Calu3 (cell line): ENCODE data around the gene ZNF524. TPM values are rescaled to one million over a fixed set of nuclear protein-coding genes. Genes with fewer than 3 reads are reported as not detected.

ENCODE experiments used
- BruUV-seq: library from RNA; stranded (reverse); fragments of 400-500 nt; replicated peaks from 2 replicates; lab custom pipeline; 2021; lab: Mats Ljungman, UMichigan
- CTCF ChIA-PET: fragments of 300-600 bp; sonication (Branson Sonifier 250); formaldehyde crosslinking; loops from one replicate; lab custom pipeline; 2022; ENCODE audit warnings: antibody characterized with exemption; lab: Charles Lee
- DNase-seq: peaks from one replicate; pipeline ENCODE4 v3.0.0; 2022
- H3K27ac Mint-ChIP-seq: one replicate; pipeline ENCODE4 v1.8.0; 2022; ENCODE audit warnings: mixed read lengths; ENCODE audit not compliant: unreplicated experiment
- H3K27me3 Mint-ChIP-seq: one replicate; pipeline ENCODE4 v1.8.0; 2022; ENCODE audit warnings: mixed read lengths; ENCODE audit not compliant: unreplicated experiment
- H3K36me3 Mint-ChIP-seq: one replicate; pipeline ENCODE4 v1.8.0; 2022; ENCODE audit warnings: mild to moderate bottlenecking, moderate library complexity, mixed read lengths; ENCODE audit not compliant: insufficient read depth, unreplicated experiment
- H3K4me1 Mint-ChIP-seq: one replicate; pipeline ENCODE4 v1.8.0; 2022; ENCODE audit warnings: mild to moderate bottlenecking, low read depth, mixed read lengths; ENCODE audit not compliant: unreplicated experiment
- H3K4me3 Mint-ChIP-seq: one replicate; pipeline ENCODE4 v1.8.0; 2022; ENCODE audit warnings: mild to moderate bottlenecking, low read depth, moderate library complexity, mixed read lengths; ENCODE audit not compliant: unreplicated experiment
- H3K9me3 Mint-ChIP-seq: one replicate; pipeline ENCODE4 v1.8.0; 2022; ENCODE audit warnings: low read depth, mixed read lengths; ENCODE audit not compliant: unreplicated experiment
- intact Hi-C: fragments of 100-400 bp; cut with micrococcal nuclease; formaldehyde crosslinking; loops from one replicate; pipeline ENCODE4 v1.10.0; 2022; ENCODE audit not compliant: unreplicated experiment
- total RNA-seq: library from RNA; stranded (reverse); gene quantifications from 2 replicates; pipeline ENCODE4 v1.2.3, GENCODE V29; 2022
- TF ChIP-seq, protein P1 (sequence below): fragments of 200-600 bp; IDR thresholded peaks from one replicate; pipeline ENCODE4 v1.8.0; 2022; ENCODE audit warnings: antibody characterized with exemption; ENCODE audit not compliant: unreplicated experiment

The ZNF524 gene
- total RNA-seq, 1 experiment from 2014 or later: 18.5 TPM

DNA sequence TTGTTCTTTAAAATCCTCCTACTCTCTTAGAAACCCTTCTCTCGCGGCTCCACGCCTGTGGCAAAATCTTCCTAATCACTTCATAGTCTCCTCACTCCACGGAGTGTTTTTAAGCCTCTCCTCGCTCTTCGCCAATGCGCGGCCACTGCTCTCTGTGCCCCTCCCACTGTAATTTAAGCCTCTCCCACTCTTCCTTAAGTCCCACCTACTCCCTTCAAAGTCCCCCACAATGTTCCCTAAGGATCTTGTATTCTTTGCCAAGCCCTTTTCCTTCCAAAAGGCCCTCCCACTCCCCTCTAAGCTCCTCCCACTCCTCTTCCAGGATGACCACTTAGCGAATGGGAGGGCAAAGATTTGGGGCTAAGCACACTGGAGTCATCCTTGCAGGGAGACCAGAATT lies 2.1 kb upstream of the ZNF524 start:
- peaks cover 15% of the 10 kb centered on the region for H3K4me1 Mint-ChIP-seq
- DNase-seq: no peak
- H3K27me3 Mint-ChIP-seq: no peaks in the 10 kb centered on the region
- H3K36me3 Mint-ChIP-seq: peaks cover 72% of the 10 kb centered on the region
- H3K9me3 Mint-ChIP-seq: no peaks in the 10 kb centered on the region
- no TSS peak for BruUV-seq
- no peak overlapping the region for H3K4me3 Mint-ChIP-seq
- CTCF ChIA-PET: no interaction called here
- H3K27ac Mint-ChIP-seq: no peak overlapping the region
- TF ChIP-seq, protein P1, sequence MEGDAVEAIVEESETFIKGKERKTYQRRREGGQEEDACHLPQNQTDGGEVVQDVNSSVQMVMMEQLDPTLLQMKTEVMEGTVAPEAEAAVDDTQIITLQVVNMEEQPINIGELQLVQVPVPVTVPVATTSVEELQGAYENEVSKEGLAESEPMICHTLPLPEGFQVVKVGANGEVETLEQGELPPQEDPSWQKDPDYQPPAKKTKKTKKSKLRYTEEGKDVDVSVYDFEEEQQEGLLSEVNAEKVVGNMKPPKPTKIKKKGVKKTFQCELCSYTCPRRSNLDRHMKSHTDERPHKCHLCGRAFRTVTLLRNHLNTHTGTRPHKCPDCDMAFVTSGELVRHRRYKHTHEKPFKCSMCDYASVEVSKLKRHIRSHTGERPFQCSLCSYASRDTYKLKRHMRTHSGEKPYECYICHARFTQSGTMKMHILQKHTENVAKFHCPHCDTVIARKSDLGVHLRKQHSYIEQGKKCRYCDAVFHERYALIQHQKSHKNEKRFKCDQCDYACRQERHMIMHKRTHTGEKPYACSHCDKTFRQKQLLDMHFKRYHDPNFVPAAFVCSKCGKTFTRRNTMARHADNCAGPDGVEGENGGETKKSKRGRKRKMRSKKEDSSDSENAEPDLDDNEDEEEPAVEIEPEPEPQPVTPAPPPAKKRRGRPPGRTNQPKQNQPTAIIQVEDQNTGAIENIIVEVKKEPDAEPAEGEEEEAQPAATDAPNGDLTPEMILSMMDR: no peak
- intact Hi-C loops: loop anchor here (2.0 to 5.0 kb wide), 2 partner anchors 51 to 81 kb away; partner anchors contain the start of gene SBK3

- CTCF ChIA-PET: interaction anchor here (0.6 to 1.6 kb wide), 16 partner anchors 12 to 1215 kb away, joined by 3 to 9 read pairs (median 4); partner anchors contain the start of gene ZNF579
- peak overlapping the region; percentile 87 for H3K4me3 Mint-ChIP-seq
- no TSS peak for BruUV-seq
- DNase-seq: peak; percentile 98
- intact Hi-C loops: loop anchor here (2.0 to 5.0 kb wide), 2 partner anchors 52 to 82 kb away; partner anchors contain the start of gene SBK3
- peaks cover 79% of the 10 kb centered on the region for H3K36me3 Mint-ChIP-seq
- H3K9me3 Mint-ChIP-seq: no peaks in the 10 kb centered on the region
- peak overlapping the region; percentile 94 for H3K27ac Mint-ChIP-seq
- H3K4me1 Mint-ChIP-seq: peaks cover 15% of the 10 kb centered on the region
- TF ChIP-seq, protein P1: no peak
- H3K27me3 Mint-ChIP-seq: no peaks in the 10 kb centered on the region
Observed at GRCh38 chr19:55598719-55599467, 1.2 kb upstream of the ZNF524 start.

DNA sequence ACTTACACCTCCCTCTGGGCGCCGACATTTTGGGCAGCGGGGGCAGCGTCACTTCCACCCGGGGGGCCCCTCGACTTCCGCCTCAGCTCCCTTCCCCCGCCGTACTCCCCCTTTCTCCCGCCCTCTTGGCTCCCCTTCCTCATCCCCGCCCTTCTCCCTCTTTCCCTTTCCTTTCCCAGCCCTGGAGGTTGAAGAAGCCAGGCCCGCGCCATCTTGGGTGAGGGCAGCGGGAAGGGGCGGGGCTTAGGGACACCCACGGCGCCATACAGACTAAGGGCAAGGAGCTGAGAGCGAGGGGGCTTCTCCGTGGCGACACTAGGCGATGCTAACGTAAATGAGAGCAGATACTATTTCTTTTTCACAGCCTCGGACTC lies 633 bp upstream of the ZNF524 start, which contains the start of gene FIZ1:
Gene FIZ1 (minus strand): TSS at position 50 of the 374 bp plus-strand sequence. CDS start 1,652 bp downstream, outside the sequence.
- H3K4me1 Mint-ChIP-seq: peaks cover 19% of the 10 kb centered on the region
- no peaks in the 10 kb centered on the region for H3K9me3 Mint-ChIP-seq
- peaks cover 83% of the 10 kb centered on the region for H3K36me3 Mint-ChIP-seq
- H3K27ac Mint-ChIP-seq: peak within 1 kb of the TSS; percentile 94
- no TSS peak for BruUV-seq
- DNase-seq: peak; percentile 99
- intact Hi-C loops: loop anchor here (2.0 to 5.0 kb wide), 2 partner anchors 52 to 83 kb away; partner anchors contain the start of gene SBK3
- TF ChIP-seq, protein P1: no peak
- H3K4me3 Mint-ChIP-seq: peak within 1 kb of the TSS; percentile 87
- CTCF ChIA-PET: interaction anchor here (0.6 to 1.6 kb wide), 18 partner anchors 12 to 1215 kb away, joined by 3 to 9 read pairs (median 3); partner anchors contain the start of gene ZNF579
- H3K27me3 Mint-ChIP-seq: no peaks in the 10 kb centered on the region

DNA sequence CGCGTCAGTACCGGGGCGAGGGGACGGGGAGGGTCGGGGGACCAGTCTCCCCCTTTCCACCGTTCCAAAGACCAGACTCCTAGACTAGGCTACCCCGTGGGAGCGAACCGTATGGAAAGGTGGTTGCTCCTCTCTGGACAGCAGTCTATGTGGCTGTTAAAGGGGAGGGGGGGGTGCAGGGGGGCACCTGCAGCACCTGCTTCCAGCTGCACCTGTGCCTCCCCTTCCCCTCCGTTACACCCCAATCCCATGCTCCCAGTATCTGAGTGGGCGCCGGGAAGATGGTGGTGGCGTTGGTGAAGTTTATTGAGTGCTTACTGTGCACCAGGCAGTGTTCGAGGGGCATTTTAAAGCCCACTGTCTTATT lies 557 bp downstream of the ZNF524 start:
- H3K27me3 Mint-ChIP-seq: no peaks in the 10 kb centered on the region
- intact Hi-C loops: no loop called here
- H3K4me1 Mint-ChIP-seq: peaks cover 24% of the 10 kb centered on the region
- DNase-seq: no peak
- peak overlapping the region; percentile 87 for H3K4me3 Mint-ChIP-seq
- CTCF ChIA-PET: interaction anchor here (0.6 to 1.0 kb wide), 4 partner anchors 24 to 1709 kb away, joined by 3 to 6 read pairs (median 4); partner anchors contain the start of gene ZNF784
- BruUV-seq: no TSS peak
- H3K9me3 Mint-ChIP-seq: no peaks in the 10 kb centered on the region
- H3K27ac Mint-ChIP-seq: no peak overlapping the region
- H3K36me3 Mint-ChIP-seq: peaks cover 87% of the 10 kb centered on the region
- TF ChIP-seq, protein P1: no peak
